HepG2 (cell line): ENCODE results near the gene TNNI3K. TPM values are rescaled to one million over a fixed set of nuclear protein-coding genes. Genes with fewer than 3 reads are reported as not detected.

Experiments used
- ATAC-seq: fragments of 200-7000 bp; cut with Tn5 transposase; 3 replicates; pipeline ENCODE4 v1.9.1; 2020; ENCODE audit warnings: mild to moderate bottlenecking, moderate library complexity
- BruUV-seq: library from RNA; stranded (reverse); fragments of 400-500 nt; replicated peaks from 2 replicates; lab custom pipeline; 2021; lab: Mats Ljungman, UMichigan
- CTCF ChIA-PET: fragments of 300-600 bp; formaldehyde crosslinking; extraction: SDS; loops from one replicate; lab custom pipeline; 2021; ENCODE audit warnings: low total read pairs, inconsistent platforms, low intra/inter-chr PET ratio; lab: Yijun Ruan, JAX
- POLR2A ChIA-PET: fragments of 350-600 bp; sonication (Branson Sonifier 250); formaldehyde crosslinking; loops from one replicate; lab custom pipeline; 2020; ENCODE audit warnings: antibody characterized with exemption, inconsistent platforms; lab: Yijun Ruan, JAX
- DNase-seq: peaks from one replicate; pipeline ENCODE4 v3.0.0-alpha.2; 2015; ENCODE audit warnings: low spot score
- FAIRE-seq: peaks from 3 replicates; lab custom pipeline; 2011; peaks lifted over from hg19 to GRCh38; lab: Jason Lieb, UNC
- H2AFZ ChIP-seq: one replicate; pipeline ENCODE4 v1.6.1; 2011; ENCODE audit warnings: low read length, inconsistent platforms
- H3K27ac ChIP-seq: fragments of 300-600 bp; 3 replicates; pipeline ENCODE4 v1.8.0; 2011; ENCODE audit warnings: mixed run types, mild to moderate bottlenecking, mixed read lengths, low read length, inconsistent platforms; ENCODE audit not compliant: insufficient read depth; ENCODE audit errors: extremely low read length
- H3K27me3 ChIP-seq, 2 experiments: fragments of 200-600 bp in 1 of 2; 2 replicates in 1 of 2; 3 replicates in 1 of 2; pipeline versions ENCODE4 v1.6.0 to v1.8.0; 2011; ENCODE audit warnings: low read length in 2 of 2, mild to moderate bottlenecking in 2 of 2, moderate library complexity in 2 of 2, inconsistent platforms in 1 of 2; ENCODE audit not compliant: insufficient read depth in 2 of 2, control insufficient read depth in 1 of 2
- H3K36me3 ChIP-seq, 2 experiments: fragments of 200-600 bp in 1 of 2; replicated peaks in 1 of 2; 2 replicates in 1 of 2; 3 replicates in 1 of 2; pipeline versions ENCODE4 v1.5.1 to v1.8.0; 2011; ENCODE audit warnings: low read length in 2 of 2, inconsistent platforms in 1 of 2; ENCODE audit not compliant: insufficient read depth in 2 of 2, control insufficient read depth in 1 of 2
- H3K4me1 ChIP-seq: 2 replicates; pipeline ENCODE4 v1.5.1; 2012; ENCODE audit warnings: low read length, inconsistent platforms; ENCODE audit not compliant: insufficient read depth
- H3K4me2 ChIP-seq: 2 replicates; pipeline ENCODE4 v1.6.0; 2011; ENCODE audit warnings: low read depth, low read length, inconsistent platforms
- H3K4me3 ChIP-seq, 3 experiments: fragments of 200-600 bp in 1 of 3; sonication (generic), shearing (Covaris generic) in 1 of 3; replicated peaks in 1 of 3; 2 replicates each; pipeline ENCODE4 v1.5.1; 2011 to 2016; ENCODE audit warnings: low read length in 3 of 3, inconsistent platforms in 2 of 3, low read depth in 2 of 3, mild to moderate bottlenecking in 2 of 3, control low read depth in 1 of 3, mixed read lengths in 1 of 3; ENCODE audit not compliant: insufficient read depth in 1 of 3
- H3K79me2 ChIP-seq: one replicate; pipeline ENCODE4 v1.6.1; 2011; ENCODE audit warnings: low read length, inconsistent platforms; ENCODE audit not compliant: insufficient read depth
- H3K9ac ChIP-seq: 2 replicates; pipeline ENCODE4 v1.6.0; 2011; ENCODE audit warnings: mild to moderate bottlenecking, low read depth, low read length, inconsistent platforms; ENCODE audit not compliant: insufficient read depth
- H3K9me3 ChIP-seq: 2 replicates; pipeline ENCODE4 v1.5.1; 2012; ENCODE audit warnings: mild to moderate bottlenecking, low read length
- H4K20me1 ChIP-seq: 2 replicates; pipeline ENCODE4 v1.6.0; 2011; ENCODE audit warnings: inconsistent platforms, mild to moderate bottlenecking, low read length, moderate library complexity; ENCODE audit not compliant: insufficient read depth
- ARID3A ChIP-seq: IDR thresholded peaks from 2 replicates; pipeline ENCODE4 v1.6.1; 2012; ENCODE audit warnings: low read depth, low read length, improper control_type of control experiment
- CBX5 ChIP-seq: sonication (generic); formaldehyde crosslinking; IDR thresholded peaks from 2 replicates; pipeline ENCODE4 v1.4.0; 2020; ENCODE audit warnings: missing genetic modification reagents, borderline replicate concordance
- CEBPB ChIP-seq: IDR thresholded peaks from 2 replicates; pipeline ENCODE4 v1.6.1; 2011; ENCODE audit warnings: low read depth, low read length, improper control_type of control experiment, borderline replicate concordance
- FOSL2 ChIP-seq: sonication (generic); formaldehyde crosslinking; IDR thresholded peaks from 2 replicates; pipeline ENCODE4 v1.4.0; 2020; ENCODE audit warnings: missing genetic modification reagents
- GMEB2 ChIP-seq: IDR thresholded peaks from 2 replicates; pipeline ENCODE4 v1.6.1; 2016; ENCODE audit warnings: missing biosample characterization, missing genetic modification reagents, low read depth
- IRF9 ChIP-seq: sonication (generic); formaldehyde crosslinking; IDR thresholded peaks from 2 replicates; pipeline ENCODE4 v1.8.0; 2022; ENCODE audit warnings: missing genetic modification reagents, mild to moderate bottlenecking, borderline replicate concordance
- MAF1 ChIP-seq: sonication (generic); formaldehyde crosslinking; IDR thresholded peaks from 2 replicates; pipeline ENCODE4 v1.5.0; 2020; ENCODE audit warnings: missing genetic modification reagents, borderline replicate concordance
- MAFK ChIP-seq, 2 experiments: IDR thresholded peaks in 1 of 2; conservative IDR thresholded peaks in 1 of 2; 2 replicates each; pipeline ENCODE4 v1.6.1; 2011; ENCODE audit warnings: improper control_type of control experiment in 2 of 2, low read length in 2 of 2
- NFE2L2 ChIP-seq: fragments of 150-350 bp; IDR thresholded peaks from 2 replicates; pipeline ENCODE4 v1.6.1; 2014; ENCODE audit warnings: low read length
- ZFP36 ChIP-seq: fragments of 150-350 bp; IDR thresholded peaks from 2 replicates; pipeline ENCODE4 v1.6.1; 2018; ENCODE audit warnings: borderline replicate concordance, low read length, low read depth; ENCODE audit not compliant: partially characterized antibody
- ZNF432 ChIP-seq: sonication (generic); formaldehyde crosslinking; IDR thresholded peaks from 2 replicates; pipeline ENCODE4 v1.5.0; 2020; ENCODE audit warnings: missing genetic modification reagents, mild to moderate bottlenecking, borderline replicate concordance
- ZNF569 ChIP-seq: sonication (generic); formaldehyde crosslinking; IDR thresholded peaks from 2 replicates; pipeline ENCODE4 v1.5.0; 2020; ENCODE audit warnings: mild to moderate bottlenecking, missing genetic modification reagents, moderate library complexity, borderline replicate concordance
- ZNF615 ChIP-seq: sonication (generic); formaldehyde crosslinking; IDR thresholded peaks from 2 replicates; pipeline ENCODE4 v1.5.0; 2020; ENCODE audit warnings: mild to moderate bottlenecking, missing genetic modification reagents, borderline replicate concordance
- ZNF773 ChIP-seq: sonication (generic); formaldehyde crosslinking; IDR thresholded peaks from 2 replicates; pipeline ENCODE4 v1.4.0; 2020; ENCODE audit warnings: missing genetic modification reagents, borderline replicate concordance
- WGBS: methylation state at CpG from one replicate; pipeline ENCODE4 v1.1.6; 2017; ENCODE audit warnings: low lambda C conversion rate; 5-methylcytosine and 5-hydroxymethylcytosine counted together
- in situ Hi-C: cut with HindIII; loops from 2 replicates; pipeline ENCODE4 v1.10.0; 2017; ENCODE audit warnings: low pct_unique_long_range_greater_than_20kb; ENCODE audit not compliant: extremely low pct_ligation_motif_present
- intact Hi-C: fragments of 100-400 bp; cut with micrococcal nuclease; formaldehyde crosslinking; loops from one replicate; pipeline ENCODE4 v1.10.0; 2022; ENCODE audit not compliant: unreplicated experiment
- polyA plus RNA-seq, 8 experiments: library from polyadenylated mRNA; depleted of rRNA in 3 of 8; stranded (reverse) in 7 of 8; unstranded in 1 of 8; fragments of >200 nt; fragmentation: Illumina TruSeq in 4 of 8; extraction: Trizol in 4 of 8; gene quantifications; 2 replicates each; pipeline versions ENCODE4 v1.2.1 to v1.2.3, GENCODE V29; 2011 to 2016; ENCODE audit warnings: low read depth in 4 of 8, missing spikeins in 1 of 8, mixed read lengths in 1 of 8; ENCODE audit not compliant: insufficient read depth in 1 of 8
- total RNA-seq, 5 experiments: library from RNA; depleted of rRNA; stranded (reverse); fragments of >200 nt; fragmentation: Illumina TruSeq; extraction: Trizol; gene quantifications; 2 replicates each; pipeline ENCODE4 v1.2.3, GENCODE V29; 2016; ENCODE audit warnings: low read depth in 1 of 5

TNNI3K gene
- total and polyA plus RNA-seq, 2 of the 13 experiments (the other 11 are each of a cell fraction or from before 2014, with no cell fraction given), result 1.1 TPM; not detected in 1

- BruUV-seq, result no TSS peak
- no peaks in the 10 kb centered on the region for H4K20me1 ChIP-seq
- DNase-seq (no peak), ATAC-seq (peak; percentile 72), FAIRE-seq (no peak)
- H3K79me2 ChIP-seq, result no peaks in the 10 kb centered on the region
- no peak overlapping the region for H3K27ac ChIP-seq
- no peak overlapping the region for H2AFZ ChIP-seq
- H3K36me3 ChIP-seq, result no peaks in the 10 kb centered on the region
- no peaks in the 10 kb centered on the region for H3K4me1 ChIP-seq
- WGBS, result 3% methylated on average over 3 of the region's 3 CpGs
- no peak overlapping the region for H3K4me2 ChIP-seq
- TF ChIP-seq MAFK (conservative IDR thresholded peaks at IDR 0.05 in 1 of 2, IDR thresholded peaks at IDR 0.05 in 1 of 2; ENCODE audit: low read length in 2 of 2) (0 out of 4 replicates have a peak, but pooled peaks of 1 of the 2 experiments have one; percentile 2), NFE2L2 (peak; percentile 55), CEBPB (peak; percentile 22; the same call in 1 of the 2 replicates), ZNF432 (CRISPR knock-in tag) (no peak), FOSL2 (CRISPR knock-in tag) (peak; percentile 90)
- CTCF ChIA-PET, result no interaction called here
- intact Hi-C loops (no loop called here), in situ Hi-C loops (no loop called here)
- no peaks in the 10 kb centered on the region for H3K9me3 ChIP-seq
- no peak overlapping the region for H3K9ac ChIP-seq
- no peak overlapping the region for H3K4me3 ChIP-seq
- H3K27me3 ChIP-seq, result no peaks in the 10 kb centered on the region
- POLR2A ChIA-PET, result no interaction called here
Measured at GRCh38 chr1:74317663-74318062, 82.5 kb downstream of the TNNI3K start.

GRCh38 chr1:74323937-74324473 is 88.8 kb downstream of the TNNI3K start:
- H3K36me3 ChIP-seq, result no peaks in the 10 kb centered on the region
- no peak overlapping the region for H3K4me2 ChIP-seq
- no peaks in the 10 kb centered on the region for H3K9me3 ChIP-seq
- no peak overlapping the region for H2AFZ ChIP-seq
- H3K4me1 ChIP-seq, result peaks cover 19% of the 10 kb centered on the region
- DNase-seq (no peak), ATAC-seq (peak; percentile 32; the same call in 1 of the 3 replicates), FAIRE-seq (no peak)
- no TSS peak for BruUV-seq
- no peak overlapping the region for H3K27ac ChIP-seq
- H4K20me1 ChIP-seq, result no peaks in the 10 kb centered on the region
- in situ Hi-C loops, result no loop called here
- WGBS, result 0% methylated on average over 1 of the region's 1 CpG
- H3K27me3 ChIP-seq, result no peaks in the 10 kb centered on the region
- CTCF ChIA-PET, result no interaction called here
- no peak overlapping the region for H3K4me3 ChIP-seq
- H3K79me2 ChIP-seq, result no peaks in the 10 kb centered on the region
- no peak overlapping the region for H3K9ac ChIP-seq
- intact Hi-C loops, result no loop called here
- POLR2A ChIA-PET, result no interaction called here
- no peak for TF ChIP-seq ZNF615 (CRISPR knock-in tag)
- no peak for TF ChIP-seq IRF9 (CRISPR knock-in tag)
- TF ChIP-seq GMEB2 (CRISPR knock-in tag), result no peak
- TF ChIP-seq ZNF569 (CRISPR knock-in tag), result no peak
- TF ChIP-seq ZFP36, result no peak
- TF ChIP-seq MAF1 (CRISPR knock-in tag), result no peak
- no peak for TF ChIP-seq CBX5
- TF ChIP-seq ZNF773 (CRISPR knock-in tag), result no peak
- no peak for TF ChIP-seq ARID3A
